ENCODE measurements around the gene GGCX.
A peak's percentile ranks its signal among the peaks of the same experiment; 100 is the strongest.
"Not testable (repeated sequence)": the region's sequence is repeated elsewhere in the genome, so short reads cannot be mapped to it uniquely, and the experiment has no call there.

Gene GGCX

DNA sequence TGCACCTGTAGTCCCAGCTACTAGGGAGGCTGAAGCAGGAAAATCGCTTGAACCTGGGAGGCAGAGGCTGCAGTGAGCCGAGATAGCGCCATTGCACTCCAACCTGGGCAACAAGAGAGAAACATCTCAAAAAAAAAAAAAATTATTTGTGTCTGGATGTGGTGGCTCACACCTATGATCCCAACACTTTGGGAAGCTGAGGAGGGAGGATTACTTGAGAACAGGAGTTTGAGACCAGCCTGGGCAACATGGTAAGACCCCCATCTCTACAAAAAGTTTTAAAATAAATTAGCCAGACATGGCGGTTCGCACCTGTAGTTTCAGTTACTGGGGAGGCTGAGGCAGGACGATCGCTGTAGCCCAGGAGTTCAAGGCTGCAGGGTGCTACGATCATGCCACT, 14.4 kb upstream of the GGCX start:
- DNase-seq (ENCODE audit: low read depth in 2 of 2) = no peak

DNA sequence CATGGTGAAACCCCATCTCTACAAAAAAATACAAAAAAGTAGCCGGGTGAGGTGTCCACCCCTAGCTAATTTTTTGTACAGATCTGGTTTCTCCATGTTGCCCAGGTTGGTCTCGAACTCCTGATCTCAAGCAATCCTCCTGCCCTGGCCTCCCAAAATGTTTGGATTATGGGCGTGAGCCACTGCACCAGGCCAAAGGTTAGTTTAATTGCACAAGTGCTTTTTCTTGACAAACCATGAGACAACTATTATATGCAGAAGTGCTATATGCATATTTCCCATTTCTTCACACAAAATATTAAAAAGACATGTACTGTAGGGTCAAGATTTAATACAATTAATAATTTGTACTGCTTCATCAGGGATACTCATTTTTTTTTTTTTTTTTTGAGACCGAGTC, 5.0 kb upstream of the GGCX start:
- no peak for DNase-seq (ENCODE audit: low read depth in 2 of 2)

DNA sequence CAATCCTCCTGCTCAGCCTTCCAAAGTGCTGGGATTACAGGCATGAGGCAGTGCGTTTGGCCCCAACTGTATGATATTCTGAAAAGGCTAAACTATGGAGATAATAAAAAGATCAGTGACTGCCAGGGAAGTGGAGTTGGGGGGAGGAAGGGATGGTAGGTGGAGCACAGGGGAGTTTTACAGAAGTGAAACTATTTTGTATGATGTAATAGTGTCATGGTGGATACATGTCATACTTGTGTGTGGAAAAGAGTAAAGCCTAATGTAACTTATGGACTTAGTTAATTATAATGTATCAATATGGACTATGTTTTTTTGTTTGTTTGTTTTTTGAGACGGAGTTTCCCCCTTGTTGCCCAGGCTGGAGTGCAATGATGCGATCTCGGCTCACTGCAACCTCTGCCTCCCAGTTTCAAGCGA, 2.9 kb upstream of the GGCX start:
- no peak for DNase-seq (ENCODE audit: low read depth in 2 of 2)

DNA sequence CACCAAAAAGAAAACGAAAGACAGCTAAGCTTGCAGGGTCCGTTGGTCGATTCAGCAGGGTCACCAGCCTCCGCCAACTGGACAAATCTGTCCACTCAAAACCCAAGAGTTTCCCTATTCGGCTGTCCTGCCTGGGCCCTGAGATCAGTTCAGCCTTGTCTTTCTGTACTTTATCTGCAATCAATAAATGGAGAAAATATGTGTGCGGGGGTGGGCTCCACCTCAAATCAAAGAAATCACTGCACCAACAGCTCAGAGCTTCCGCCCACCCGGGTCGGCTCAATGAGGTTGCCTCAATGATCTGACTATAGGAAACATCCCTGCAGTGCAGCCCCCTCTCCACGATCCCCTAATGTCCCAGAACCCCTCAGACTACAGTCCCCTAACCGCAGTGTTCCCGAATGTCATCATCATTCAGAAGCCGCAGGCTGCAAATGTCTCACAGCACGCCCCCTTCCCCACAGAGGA, 447 bp downstream of the GGCX start:
- DNase-seq (ENCODE audit: low read depth in 2 of 2) = no peak

DNA sequence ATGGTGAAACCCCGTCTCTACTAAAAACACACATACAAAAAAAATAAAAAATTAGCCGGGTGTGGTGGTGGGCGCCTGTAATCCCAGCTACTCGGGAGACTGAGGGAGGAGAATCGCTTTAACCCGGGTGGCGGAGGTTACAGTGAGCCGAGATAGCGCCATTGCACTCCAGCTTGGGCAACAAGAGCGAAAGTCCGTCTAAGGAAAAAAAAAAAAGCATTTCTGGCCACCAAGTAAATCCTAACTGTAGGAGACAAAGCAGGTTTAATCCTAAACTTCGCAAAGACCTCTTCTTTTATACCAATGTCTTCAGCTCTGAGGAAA, 928 bp downstream of the GGCX start:
- not testable (repeated sequence) for DNase-seq (ENCODE audit: low read depth in 2 of 2)

DNA sequence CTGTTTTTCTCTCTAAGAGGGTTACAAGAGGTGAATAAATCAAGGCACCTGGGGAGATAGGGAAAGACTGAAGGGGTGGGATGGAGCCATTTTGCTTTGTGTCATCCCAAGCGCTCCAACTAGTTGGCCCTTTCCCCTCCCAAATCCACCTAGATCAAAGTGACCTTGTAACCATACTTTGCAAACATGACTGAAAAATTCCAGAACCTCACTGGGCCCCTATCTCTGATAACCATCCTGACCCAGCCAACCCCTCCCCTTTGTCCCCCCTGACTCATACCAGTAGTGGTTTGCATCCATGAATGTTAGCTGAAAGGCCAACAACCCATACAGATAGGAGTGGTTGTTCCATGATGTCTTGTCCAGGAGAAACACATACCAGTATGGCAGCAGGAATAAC, 3.1 kb downstream of the GGCX start:
- DNase-seq (ENCODE audit: low read depth in 2 of 2) = no peak

DNA sequence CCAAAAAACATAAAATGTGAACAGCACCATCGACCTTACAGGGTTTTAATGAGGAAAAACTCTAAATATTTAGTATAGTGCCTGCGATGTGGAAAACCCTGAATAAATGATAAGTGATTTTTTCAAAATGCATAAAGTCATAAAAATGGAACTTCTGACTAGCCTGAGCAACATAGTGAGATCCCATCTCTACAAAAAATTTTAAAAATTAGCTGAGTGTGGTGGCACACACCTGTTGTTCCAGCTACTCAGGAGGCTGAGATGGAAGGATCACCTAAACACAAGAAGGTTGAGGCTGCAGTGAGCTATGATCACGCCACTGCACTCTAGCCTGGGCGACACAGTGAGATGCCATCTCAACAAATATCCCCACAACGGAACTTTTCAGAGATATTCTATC, 4.2 kb downstream of the GGCX start:
- no peak for DNase-seq (ENCODE audit: low read depth in 2 of 2)

DNA sequence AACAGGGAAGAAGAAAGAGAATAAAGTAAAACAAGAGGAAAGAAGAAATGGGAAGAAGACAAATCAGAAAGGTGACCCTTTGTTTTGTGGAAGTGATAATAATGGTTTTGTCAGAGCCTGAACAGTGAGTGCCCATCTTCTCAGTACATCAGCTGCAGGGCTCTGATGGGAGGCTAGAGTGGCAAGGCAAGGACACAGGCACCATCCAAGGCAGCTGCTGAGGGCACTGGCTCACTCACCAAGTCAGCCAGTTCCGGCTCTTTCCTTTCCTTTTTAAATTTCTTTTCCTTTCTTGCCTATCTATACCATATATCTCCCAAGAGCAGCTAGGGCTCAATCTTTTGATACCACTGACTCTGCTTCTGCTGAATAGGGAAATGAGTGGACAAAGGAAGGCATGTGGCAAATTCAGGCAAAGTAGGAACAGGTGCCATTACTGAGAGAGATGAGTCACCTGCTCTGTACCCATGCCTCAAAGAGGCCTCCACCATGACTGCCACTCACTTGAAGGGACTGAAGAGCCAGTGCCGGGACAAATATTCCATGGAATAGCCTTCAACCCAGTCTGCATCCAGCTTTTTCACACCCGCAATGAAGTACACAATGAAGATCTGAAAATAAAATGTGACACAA, 6.2 kb downstream of the GGCX start:
- DNase-seq (ENCODE audit: low read depth in 2 of 2) = no peak

DNA sequence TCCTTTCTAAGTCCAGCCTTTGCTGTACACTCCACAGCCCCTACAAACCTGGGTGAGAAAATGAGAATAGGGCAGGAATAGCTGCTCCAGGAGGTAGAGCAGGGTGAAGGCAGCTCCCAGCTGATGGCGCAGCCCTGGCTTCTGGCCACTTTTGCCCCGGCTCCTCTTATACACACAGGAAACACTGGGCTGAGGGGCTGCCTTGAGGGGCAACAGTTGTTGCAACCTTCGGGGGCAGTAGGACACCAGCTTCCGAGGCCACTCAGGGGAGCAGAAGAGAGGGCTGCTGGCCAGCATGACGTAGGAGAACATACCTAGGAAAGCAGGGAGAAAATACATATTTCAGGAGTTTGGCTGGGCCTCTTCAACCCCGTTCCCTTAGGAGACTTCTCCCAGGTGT, 8.1 kb downstream of the GGCX start:
- no peak for DNase-seq (ENCODE audit: low read depth in 2 of 2)

DNA sequence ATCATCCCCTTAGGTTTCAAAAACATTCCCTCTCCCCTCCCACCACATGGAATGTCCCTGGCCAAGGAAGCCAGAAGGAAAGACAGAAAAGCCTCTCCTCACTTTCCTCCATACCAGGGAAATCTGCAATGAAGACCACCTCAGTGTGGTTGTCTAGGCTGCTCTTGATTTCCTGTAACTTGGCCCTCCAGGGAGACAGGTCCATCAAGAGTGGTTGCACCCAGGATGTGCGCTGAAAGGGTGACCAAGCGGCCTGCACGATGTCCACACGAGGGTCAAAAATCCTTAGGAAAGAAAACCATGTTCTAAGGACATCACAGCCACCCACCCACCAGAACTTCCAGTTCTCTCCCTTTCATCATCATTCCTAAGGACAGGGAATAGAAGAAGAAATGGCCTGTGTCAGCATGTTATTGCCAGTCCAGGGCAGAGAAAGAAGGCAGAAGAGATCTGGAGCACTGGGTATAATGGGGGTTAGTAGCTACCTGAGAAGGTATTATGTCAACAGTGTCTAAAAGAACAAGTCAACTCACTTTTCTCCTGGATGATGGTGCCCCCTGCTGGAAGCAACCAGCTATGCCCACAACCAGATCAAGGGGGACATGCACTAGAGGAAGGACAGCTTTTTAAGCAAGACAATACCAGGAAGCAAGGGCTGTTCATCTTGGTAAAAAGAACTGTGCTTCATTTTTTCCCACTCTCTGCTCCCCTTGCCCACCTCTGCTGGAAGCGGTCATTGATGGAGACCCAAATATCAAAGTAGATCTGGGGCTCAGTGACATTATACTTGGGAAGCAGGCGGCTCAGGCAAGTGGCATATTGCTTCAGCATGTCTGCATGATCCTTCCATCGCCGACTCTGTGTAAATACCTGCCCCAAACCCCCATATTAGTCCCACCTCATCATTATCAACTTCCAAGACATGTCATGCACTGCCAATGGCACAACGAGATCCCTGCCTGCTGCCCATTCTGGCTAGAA, 9.3 kb downstream of the GGCX start:
- DNase-seq (ENCODE audit: low read depth in 2 of 2) = peak; percentile 78 to 83

DNA sequence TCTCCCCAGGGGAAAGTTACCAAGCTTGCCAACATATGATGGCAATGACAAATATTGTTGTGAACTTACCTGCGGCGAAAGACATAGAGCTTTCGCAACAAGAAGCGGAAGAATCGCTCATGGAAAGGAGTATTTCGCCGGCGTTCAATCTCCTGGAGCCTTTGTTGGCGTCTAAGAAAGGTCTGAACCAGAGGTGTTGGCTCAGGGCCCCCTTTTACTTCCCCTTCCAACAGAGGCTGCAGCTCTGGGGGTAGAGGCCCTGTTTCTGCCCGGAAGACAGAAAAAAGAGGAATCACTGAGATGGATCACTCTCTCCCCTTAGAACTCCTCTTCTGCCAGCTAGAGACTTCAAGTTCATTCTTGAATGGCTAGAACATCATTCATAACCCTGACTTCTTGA, 10.8 kb downstream of the GGCX start:
- no peak for DNase-seq (ENCODE audit: low read depth in 2 of 2)

DNA sequence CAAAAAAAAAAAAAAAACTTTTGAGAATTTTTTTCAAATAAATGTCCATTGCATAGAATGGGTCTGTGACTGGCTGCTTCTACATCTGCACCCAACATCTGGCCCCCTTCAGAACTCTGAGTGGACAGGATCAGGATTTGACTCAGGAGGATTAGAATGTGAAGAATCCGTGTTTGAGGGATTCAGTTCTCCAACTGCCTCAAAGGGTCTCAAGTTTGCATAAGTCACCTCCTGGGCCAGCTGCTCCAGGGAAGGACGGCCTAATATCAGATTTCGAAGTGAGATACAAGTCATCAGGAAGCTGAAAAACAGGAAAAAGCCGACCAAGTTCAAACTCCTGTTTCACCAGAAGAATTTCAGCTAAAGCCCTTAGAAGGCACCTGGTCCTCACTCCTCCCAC, 11.5 kb downstream of the GGCX start:
- no peak for DNase-seq (ENCODE audit: low read depth in 2 of 2)

DNA sequence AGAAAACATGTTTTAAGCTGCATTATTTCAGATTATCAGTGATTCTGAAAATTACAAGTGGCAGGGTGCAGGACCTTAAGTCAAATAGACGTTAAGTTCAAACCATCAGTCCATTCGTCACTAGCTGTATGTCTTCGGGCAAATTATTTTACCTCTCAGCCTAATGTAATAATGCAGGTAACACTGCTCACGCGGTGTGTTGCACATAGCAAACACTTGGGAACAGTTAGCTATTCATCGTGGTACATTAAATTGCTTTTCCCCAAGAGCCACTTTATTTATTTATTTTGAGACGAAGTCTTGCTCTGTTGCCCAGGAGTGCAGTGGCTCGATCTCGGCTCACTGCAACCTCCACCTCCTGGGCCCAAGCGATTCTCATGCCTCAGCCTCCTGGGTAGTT, 12.2 kb downstream of the GGCX start:
- no peak for DNase-seq (ENCODE audit: low read depth in 2 of 2)

DNA sequence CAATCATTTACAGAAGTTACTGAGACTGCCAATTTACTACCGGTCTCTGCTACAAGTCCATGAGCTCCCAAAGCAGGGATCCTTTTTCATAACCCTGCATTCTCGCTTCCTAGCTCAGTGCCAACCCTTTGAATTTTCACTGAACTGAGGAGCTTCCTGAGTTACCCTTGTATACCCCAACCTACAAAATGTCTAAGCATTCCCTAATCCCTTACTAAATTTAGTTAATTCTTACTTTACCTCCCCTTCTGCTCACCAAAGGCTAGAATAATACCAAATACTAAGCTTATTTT, 12.7 kb downstream of the GGCX start:
- no peak for DNase-seq (ENCODE audit: low read depth in 2 of 2)

DNA sequence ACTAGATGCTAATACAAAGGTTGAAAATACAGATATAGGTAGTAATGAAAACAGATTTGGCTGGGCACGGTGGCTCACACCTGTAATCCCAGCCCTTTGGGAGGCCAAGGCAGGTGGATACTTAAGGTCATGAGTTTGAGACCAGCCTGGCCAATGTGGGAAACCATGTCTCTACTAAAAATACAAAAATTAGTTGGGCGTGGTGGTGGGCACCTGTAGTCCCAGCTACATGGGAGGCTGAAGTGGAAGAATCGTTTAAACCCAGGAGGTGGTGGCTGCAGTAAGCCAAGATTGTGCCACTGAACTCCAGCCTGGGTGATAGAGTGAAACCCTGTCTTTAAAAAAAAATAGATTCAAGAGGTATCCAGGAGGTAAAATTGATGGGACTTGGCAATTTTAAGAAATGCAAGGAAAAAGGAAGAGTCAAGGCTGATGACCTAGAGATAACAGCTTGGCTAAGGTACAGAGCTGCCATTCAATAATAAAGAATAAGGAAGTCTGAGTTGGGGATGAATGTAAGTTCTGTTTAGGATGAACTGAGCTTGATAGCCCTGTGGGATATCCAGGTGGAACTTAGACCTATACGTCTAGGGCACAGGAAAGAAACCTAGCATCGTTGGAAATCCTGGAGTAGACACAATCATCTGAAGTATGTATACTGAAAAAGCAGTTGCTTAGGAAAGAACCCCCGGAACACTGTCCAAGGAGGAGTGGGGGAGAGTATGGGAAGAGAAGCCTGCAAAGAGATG, 13.3 kb downstream of the GGCX start:
- no peak for DNase-seq (ENCODE audit: low read depth in 2 of 2)

DNA sequence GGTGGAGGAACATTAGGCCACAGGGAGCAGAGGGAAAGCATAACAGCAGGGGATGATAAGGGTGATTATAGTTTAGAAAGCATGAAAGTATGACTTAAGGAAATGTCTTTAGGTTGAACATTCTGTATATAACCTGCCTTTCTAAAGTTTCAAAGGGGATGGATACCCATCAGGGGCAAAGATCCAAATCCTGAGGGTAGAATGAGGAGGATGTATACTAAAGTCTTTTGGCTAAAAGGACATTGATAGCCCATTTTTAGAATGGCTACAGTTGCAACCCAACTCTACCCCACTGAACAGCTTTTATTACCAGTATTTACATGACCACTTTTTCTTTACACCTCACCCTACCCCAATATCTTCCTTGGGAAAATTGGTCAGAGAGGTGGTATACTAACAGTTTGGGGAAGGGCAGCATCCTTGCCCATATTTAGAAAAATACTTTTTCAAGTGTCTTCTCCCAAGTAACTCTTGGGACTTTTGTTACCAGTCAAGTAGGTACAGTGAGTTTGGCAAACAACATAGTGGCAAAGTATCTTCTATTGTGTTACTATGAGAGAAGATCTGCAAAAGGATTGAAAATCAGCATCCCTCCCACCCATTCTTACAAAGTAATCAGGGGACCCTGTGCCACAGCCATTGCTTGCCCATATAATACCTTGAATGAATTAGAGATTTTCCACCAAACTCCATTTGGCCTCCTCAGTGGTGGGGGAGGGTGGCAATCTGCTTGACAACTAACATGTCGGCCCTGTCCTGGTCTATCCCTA, 14.0 kb downstream of the GGCX start:
- DNase-seq (ENCODE audit: low read depth in 2 of 2) = no peak

DNA sequence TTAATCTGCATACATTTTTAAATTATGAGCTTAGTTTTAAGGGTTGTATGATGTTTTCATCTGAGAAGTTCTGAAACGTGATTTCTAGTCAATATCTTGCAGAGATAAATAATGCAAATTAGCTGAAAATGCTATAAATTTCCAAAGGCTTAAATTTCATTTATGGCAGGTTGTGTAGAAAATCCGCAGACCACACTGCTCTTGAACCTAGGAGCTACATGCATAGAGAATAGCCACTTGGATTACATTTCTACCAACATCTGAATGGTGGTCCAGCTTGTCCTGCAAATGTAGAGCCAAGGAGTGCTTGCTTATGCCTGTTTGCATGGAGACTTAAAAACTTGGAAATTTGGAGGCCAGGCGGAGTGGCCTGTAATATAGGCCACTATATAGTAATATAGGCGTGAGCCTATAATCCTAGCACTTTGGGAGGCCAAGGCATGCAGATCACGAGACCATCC, 15.5 kb downstream of the GGCX start:
- no peak for DNase-seq (ENCODE audit: low read depth in 2 of 2)

DNA sequence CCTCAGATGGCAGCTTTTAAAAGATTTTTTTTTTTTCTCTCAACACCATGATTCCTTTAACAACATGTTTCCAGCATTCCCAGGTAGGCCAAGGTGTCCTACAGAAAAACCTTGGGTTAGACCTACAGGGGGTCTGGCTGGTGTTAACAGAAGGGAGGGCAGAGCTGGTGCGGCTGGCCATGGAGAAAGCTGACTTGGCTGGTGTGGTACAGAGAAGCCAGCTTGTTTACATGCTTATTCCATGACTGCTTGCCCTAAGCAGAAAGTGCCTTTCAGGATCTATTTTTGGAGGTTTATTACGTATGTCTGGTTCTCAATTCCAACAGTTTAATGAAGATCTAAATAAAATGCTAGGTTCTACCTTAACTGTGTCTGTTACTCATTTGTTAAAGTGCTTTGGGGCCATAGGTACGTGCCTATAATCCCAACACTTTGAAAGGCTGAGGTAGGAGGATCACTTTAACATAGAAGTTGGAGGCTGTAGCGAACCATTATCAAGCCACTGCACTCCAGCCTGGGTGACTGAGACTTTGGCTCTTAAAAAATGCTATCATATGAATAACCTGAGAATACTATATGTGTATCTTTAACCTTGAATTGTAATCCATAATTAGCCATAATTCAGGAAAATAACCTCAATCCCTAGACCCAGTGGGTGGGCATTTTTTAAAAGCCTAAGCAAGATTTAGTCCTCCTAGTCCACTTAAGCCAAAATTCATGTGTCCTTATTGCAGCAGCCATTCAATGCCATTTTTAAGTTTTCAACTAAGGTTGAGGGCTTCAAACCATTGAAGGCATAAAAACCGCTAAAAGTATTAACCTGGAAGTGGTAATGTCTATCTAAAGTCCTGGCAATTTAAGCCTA, 16.1 kb downstream of the GGCX start:
- DNase-seq (ENCODE audit: low read depth in 2 of 2) = not testable (repeated sequence)

DNA sequence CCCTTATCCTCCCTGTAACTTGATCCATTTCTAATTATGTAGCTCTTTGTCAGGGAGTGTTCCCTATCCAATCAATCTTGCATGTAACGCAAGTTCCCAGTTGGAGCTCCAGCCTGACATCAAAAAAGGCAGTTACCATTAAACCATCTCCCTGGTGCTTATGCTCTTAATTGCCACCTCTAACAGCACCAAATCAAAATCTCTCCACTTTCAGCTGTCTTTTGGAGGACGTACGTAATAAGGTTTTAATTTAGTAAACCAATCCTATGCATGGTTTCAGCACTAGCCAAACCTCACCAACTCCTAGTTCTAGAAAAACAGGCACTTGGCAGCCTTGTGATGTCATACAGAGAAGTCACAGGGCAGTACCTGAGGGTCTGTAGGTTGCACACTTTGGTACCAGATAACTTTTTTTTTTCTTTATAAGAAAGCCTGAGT, 17.0 kb downstream of the GGCX start:
- DNase-seq (ENCODE audit: low read depth in 2 of 2) = not testable (repeated sequence)

DNA sequence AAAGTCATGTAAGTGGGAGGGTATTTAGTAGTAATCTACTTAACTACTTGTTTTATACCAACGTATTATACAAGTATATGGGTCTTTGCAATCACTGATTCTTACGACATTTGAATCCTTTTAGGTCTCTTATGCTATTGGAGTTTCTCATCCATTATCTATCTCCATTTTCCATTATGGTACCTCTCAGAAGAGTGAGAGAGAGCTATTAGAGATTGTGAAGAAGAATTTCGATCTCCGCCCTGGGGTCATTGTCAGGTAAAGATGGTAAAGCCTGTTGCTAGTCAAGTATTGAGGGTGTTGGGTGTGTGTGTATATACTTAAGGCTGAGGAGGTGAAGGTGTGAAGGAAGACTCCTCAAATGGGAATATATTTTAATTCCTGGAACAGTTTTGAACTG, 18.5 kb downstream of the GGCX start:
- no peak for DNase-seq (ENCODE audit: low read depth in 2 of 2)

All from stimulated activated CD8-positive, alpha-beta memory T cell treated with anti-CD3 and anti-CD28 coated beads, Interleukin-2, amount 100 ng/mL, for 1 hour (primary cell).